Activated CD8-positive, alpha-beta memory T cell treated with anti-CD3 and anti-CD28 coated beads for 36 hours (primary cell): Measurements from ENCODE around the gene COPG2. TPM values are rescaled to one million over a fixed set of nuclear protein-coding genes. Genes with fewer than 3 reads are reported as not detected.

Source experiments
- total RNA-seq, 2 experiments: library from RNA; stranded (reverse); gene quantifications; one replicate each; pipeline ENCODE4 v1.2.3, GENCODE V29; 2021

The COPG2 gene
- total RNA-seq, 2 experiments from 2014 or later, result 22.7 to 24.0 TPM

Other genes with a start within 250 kb of the COPG2 start
- gene CEP41, start 227.7 kb downstream of the COPG2 start, total RNA-seq, result 10 to 100 TPM; 21.6 to 22.3 TPM
- gene MEST, start 176.7 kb downstream of the COPG2 start, total RNA-seq, result 1 to 10 TPM; 4.3 to 7.0 TPM
- not detected for gene TSGA13, start 17.8 kb upstream of the COPG2 start, total RNA-seq
- gene KLF14, start 65.5 kb upstream of the COPG2 start, total RNA-seq, result not detected